NCI-H526 treated with DMSO at 0.1 percent for 48 hours (cell line): ENCODE measurements around the gene RPS23.

Experiments used
- DNase-seq: peaks from one replicate; lab custom pipeline; 2025; lab: John Stamatoyannopoulos, UW

Gene RPS23

DNA sequence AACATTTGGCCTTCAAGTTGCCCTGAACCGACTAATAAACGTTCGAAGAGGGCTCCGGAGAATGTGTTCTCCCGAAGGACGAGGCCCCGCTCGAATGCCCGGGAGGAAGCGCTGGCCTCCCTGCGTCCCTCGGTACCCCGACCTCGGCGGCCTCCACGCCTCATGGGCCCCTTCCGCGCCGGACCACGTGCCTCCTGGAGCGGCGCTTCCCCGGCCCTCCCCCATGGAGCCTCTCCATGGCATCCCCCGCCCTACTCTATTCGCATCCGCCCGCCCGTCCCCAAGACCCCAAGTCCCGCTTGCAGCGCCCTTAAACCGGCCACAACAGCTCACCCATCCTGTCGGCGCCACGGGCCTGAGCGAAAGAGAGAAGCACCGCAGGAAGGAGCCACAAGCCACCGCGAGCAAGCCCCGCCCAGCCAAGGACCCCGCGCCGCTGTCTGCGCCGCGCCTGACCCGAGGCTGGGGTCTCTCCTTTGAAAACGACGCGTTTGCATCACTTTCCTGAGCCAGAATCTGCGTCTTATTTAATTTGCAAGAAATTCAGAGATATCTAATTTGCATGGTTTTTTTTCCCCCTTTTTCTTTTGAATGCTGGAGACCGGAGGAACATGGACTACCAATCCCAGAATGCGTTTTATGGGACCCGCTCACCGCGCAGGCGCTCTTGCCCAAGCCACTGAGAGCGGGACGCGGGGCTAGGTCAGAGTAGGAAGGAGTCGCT is at the start of gene RPS23:
RPS23 (minus strand) TSS at position 368 of the 724 bp plus-strand sequence; CDS start at position 337, 31 bp downstream.
- peak; percentile 74 for DNase-seq

DNA sequence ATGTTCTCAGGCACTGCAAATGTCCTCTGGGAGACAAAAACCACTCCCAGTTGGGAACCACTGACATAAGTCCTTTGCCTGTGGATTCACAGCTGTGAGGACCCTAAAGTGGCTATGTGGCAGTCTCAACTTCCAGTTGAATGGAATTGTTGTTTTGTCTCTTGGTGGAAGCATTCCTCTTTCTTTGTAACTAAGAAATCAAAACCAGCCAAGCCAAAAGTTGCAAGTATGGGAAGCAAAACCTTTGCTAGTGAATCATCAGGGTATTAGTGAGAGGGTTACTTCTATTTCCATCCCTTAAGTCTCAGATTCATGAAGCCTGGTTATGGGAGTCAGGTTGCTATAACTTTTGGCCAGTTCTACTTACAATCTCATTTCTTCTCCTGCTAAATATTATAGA is 49.8 kb upstream of the RPS23 start:
- no peak for DNase-seq

DNA sequence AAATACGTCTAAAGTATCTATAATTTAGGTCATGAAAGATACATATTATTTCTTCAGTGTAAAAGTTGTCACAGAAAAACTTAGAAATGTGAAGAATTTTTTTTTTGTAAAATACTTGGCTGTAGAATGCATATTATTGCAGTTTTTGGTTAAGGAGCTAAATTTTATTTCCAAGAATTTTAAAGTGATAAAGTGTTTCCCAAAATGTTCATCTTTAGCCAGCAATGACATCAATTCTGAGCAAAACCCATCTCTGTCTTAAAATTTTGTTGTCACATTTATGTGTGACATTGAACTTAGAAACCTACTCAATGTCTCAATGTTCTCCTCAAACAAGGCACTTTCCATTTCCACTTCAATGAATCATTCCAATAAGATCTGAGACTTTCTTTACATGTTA is 47.8 kb upstream of the RPS23 start:
- DNase-seq, result no peak

DNA sequence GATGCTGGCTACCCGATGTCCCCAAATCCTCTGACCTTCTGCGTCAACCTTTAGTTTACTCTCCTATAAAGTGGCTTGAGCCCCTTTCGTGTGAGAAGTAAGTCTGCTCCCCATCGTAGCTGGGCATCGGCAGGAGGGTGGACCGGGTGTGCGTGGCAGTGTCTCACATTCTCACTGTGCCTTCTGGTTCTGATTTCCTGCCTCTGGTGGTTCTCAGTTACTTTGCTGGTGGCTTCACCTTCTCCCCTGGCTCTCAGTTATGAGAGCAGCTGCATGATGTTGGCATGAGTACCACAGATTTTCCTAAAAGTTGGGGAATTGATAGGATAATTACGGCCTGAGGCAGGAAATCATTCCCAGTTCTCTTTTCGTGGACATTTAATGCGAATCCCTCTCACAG is 47.0 kb upstream of the RPS23 start:
- DNase-seq, result no peak

DNA sequence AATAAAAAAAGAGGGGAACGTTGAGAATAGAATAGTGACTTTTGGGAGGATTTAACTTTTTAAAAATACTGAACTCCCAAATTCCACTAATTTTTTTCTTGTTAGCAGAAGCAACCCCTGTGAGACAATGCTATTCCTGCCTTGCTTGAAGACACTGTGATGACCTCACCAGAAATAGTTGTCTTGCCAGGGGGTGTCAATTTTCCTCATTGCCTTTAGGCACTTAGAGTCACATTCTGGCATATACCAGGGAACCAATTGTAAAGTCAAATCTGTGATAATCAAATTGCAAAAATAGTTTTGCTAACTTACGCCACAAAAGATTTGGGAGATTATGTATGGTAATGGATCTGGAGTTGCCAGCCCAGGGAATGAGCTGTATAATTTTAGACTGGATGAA is 42.8 kb upstream of the RPS23 start:
- no peak for DNase-seq

DNA sequence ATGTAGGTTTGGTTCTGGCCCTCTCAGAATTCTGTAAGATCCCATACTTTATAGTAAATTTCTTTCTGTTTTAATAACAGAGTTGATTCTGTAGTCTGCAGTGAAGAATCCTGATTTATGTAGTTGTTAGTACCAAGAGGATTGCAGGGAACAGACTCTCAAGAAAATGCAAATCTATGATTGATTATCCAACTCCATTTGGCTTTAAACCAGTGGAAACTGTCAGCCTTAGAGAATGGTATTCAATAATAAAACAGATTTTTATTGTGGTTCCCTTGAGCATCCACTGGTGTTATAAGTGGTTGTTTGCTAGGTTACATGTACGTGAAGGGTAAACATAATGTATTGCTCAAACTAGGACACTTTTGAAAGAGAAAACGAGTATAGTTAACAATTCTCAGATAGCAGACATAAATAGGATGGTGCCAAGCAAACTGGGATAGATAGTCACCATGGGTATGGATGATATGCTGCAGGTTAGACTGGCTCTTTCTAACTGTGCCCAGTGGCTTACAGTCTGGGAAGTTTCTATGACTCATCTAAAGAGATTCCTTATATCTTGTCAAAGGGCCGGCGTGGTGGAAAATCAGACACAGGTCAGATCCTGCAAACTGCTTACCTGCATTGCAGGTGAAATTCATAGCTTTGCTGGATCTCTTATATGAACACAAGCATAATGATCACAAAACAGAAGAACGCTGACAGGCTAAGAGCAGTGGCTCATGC is 41.7 kb upstream of the RPS23 start:
- no peak for DNase-seq

DNA sequence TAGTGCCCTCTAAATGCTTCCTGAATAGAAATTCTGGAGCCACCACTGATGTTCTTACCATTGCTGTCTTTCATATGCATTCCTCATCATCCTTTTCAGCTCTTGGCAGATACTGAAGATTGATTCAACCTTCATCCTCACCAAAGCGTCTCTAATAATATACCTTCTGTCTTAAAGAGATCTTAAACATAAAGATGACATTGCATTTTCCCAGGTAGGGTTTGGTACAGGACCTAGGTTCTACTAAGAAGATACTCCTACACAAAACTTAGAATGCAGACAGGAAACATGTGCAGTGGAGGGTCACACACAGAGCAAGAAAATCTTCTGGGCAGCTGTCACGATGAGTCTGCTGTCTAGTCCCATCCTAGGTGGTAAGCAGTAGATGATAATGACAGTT is 41.0 kb upstream of the RPS23 start:
- no peak for DNase-seq

DNA sequence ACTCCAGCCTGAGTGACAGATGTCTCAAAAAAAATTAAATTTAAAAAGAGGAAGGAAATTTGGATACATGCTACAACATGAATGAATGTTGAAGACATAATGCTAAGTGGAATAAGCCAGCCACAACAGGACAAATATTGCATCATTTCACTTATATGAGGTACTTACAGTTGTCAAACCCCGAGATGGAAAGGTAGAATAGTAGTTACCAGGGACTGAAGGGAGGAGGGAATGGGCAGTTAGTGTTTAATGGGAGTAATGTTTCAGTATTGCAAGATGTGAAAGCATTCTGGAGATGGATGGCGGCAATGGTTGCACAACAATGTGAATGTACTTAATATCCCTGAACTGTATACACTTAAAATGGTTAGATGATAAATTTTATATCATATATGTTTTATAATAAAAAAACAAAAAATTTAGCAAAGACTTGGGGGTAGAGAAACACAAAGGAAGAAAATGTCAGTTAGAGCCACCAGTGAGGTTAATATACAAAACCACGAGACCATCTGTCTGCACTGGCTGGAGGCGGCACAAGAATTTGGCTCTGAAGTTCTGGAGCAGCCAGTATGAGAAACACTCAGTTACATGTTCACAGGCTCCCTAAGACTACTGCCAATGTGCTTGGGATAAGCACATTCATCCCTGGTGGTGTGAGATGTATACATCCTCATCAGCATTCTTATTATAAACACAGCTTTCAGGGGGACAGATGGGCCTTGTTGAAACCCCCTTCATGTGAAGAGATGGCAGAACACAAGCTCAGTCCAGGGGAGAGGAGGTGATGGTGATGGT is 37.0 kb upstream of the RPS23 start:
- no peak for DNase-seq

DNA sequence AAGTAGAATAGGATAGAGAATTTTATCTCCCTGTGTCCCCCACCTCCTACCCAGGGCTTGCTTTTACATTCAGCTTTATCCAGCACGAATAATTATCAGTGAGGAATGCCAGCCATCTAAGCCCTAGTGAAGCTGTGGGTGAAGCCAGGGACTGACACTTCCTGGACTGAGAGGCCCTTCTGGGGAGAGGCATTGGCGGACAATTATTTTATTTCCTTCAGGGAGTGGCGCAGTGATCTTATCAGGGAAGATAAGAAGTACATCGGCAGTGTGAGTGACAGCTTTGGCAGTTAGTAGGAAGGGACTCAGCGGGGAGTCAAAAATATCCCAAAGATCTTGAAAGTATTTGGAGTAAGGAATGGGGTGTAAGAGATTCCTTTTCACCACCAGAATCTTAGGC is 34.9 kb upstream of the RPS23 start:
- no peak for DNase-seq

DNA sequence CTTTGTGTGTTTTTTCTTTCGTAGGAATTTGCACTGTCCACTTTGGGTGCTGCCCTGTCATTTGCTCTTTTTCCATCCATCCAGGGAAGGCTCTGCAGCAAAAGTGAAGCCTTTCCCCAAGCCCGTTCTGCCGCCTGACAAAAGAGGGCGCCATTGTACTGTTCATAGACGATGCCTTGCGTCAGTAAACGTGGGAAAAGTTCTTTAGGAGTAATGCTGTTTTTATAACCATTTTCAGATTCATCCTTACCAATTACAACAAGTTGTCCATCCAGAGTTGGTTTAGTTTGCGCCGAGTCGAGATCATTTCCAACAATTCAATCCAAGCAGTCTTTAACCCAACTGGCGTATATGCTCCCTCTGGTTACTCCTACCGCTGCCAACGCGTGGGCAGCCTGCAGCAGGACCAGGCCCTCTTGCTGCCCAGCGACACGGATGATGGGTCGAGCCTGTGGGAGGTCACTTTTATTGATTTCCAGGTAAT is 34.3 kb upstream of the RPS23 start:
- DNase-seq, result no peak

DNA sequence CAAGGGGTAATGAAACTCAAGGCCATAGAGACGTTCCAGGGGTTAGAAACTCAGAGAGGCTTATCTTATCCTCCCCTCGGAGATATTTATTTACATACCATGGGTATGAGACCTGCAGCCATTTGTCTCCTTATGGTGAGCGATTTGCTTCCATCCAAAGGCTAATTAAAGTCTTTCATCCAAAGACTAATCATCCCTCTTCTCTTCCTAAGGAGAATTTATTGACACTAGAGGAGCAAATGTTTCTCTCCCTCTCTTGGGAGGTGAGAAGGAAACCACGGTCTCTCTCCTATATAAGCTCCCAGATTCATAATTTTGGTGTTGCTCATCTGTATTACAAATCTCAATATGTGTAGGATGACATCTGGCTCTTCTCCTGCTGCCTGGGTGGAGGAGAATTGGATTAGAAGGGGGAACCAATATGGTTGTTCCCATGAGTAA is 31.0 kb upstream of the RPS23 start:
- DNase-seq, result no peak

DNA sequence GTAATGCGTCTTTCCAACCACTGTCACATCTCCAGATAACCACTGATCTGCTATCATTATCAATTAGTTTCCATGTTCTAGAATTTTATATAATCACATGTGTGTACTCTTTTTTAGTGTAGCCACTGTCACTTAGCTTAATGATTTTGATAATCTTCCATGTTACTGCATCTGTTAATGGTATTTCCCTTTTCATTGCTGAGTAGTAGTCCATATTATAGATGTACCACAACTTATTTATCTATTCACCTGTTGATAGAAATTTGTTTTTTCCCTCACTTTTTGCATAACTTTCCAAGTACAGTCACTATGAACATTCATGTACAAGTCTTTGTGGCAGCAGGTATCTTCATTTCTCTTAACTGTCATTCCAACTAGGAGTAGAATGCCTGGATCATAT is 30.3 kb upstream of the RPS23 start:
- no peak for DNase-seq

DNA sequence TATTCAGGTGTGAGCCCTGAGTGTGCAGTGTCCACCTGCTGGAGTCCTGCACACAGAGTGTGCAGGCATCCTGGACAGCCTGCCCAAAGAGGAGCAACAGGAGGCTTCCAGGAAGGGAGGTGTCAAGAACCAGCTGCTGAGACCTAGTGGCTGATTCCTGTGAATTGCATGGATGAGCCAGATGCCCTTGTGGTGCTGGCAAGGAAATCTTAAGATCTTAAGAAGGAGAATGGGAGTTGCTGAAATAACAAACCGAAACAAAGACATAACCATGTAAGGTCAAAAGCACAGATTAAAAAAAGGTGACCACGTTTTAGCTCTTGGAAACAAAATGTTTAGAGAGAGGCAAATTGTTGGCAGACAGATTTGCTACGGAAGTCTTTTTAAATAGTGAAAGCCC is 29.3 kb upstream of the RPS23 start:
- DNase-seq, result no peak

DNA sequence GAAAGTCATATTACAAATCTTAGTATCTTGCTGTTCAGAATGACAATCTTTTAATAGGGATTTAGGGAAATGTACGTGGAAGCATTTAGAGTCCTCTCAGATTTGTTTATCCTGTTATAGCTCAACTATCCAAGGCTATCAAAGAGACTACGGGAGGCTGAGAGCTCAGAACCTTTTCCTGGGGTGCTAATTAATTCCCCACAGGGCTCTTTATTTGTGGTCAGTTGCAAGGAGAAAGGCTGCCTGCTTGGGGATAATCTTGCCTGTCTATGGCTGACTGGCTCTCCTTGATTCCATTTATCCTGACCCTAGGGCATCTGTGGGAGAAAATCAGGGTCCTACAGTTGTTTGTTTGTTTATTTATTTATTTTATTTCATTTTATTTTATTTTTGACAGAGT is 28.0 kb upstream of the RPS23 start:
- no peak for DNase-seq

DNA sequence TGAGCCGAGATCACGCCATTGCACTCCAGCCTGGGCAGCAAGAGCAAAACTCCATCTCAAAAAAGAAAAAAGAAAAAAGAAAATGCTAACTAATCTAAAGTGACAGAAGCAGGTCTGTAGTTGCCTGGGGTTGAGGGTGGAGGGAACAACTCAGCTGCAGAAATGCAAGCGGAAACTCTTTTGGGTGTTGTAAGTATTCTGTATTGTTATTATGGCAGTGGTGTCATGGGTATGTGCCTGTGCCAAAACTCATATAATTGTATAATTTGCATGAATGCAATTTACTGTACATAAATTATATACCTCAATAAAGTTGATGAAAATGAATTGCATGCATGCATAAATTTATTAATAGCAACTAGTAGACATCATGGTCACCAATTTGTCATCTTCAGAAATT is 23.0 kb upstream of the RPS23 start:
- no peak for DNase-seq

DNA sequence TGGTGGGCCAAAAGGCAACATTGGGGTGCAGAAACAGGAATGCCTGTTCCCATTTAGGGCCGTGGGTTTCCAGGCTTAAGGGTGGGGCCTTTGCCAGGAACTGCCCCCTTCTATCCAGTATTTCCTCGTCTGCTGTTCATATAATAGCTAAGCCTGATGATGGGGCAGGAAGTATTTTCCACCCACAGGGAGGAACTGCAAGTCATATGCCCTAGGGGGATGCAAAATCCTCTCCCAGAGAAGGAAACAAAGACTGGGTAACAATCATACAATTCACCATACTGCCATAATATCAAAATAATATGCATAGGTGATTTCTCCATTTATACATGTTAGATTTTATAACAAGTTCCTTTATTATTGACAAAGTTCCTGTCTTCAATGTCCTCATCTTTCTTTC is 20.5 kb upstream of the RPS23 start:
- no peak for DNase-seq

DNA sequence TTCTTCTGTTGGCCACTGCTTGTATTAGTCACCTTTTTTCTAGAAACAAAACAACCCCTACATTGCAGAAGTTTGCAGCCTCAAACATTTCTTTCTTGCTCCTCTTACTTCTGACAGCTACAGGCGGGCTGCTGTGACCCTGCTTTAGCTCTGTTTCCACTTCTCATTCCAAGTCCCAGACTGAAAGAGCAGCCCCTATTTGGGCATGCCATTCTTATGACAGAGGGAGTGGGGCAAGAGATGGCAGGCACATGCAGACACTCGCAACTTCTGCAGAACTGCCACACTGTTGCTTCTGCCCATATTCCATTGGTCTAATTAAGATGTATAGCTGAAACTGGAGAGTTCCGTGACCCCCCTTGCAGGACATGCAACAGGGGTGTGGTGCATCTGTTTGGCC is 19.6 kb upstream of the RPS23 start:
- no peak for DNase-seq

DNA sequence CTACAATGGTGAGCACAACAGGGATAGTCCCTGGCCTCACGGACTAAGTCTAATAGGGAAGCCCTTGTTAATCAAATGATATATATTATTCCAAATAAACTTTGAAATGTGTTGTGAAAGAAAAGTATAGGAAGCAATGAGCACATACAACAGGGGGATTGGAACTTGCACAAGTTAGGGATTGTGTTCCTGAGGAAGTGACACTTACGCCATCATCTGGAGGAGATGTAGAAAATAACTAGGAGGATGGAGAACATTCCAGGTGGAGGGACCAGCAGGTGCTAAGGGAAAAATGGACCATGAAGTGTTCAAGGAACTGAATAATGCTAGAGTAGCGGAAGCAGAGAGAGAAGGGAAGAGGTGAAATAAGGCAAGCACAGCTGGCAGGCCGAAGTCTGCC is 18.8 kb upstream of the RPS23 start:
- no peak for DNase-seq

DNA sequence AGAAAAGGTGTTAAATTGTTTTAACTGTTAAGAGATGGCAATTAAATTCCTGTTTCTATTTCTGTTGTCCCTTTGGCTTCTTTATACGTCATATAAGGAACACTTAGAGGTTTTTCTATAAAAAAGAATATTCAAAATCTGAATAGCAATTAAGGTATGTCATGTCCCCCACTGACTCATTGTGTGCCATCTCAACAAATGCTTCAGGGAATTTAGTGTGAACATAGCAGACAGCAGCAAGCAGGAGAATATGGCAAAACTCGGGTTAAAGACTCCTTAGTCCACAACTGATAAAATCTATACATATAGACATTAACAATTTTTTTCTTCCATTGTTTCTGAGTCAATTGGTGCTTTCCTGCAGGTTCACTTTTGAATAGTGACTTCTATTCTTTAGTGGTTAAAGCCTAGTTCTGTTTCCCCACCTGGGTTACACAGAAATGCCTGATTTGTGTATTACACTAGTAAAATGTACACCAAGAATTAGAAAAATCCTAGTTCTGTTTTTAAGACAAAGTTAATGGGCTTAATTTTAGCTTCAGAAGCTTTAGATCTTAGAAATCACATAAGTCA is 17.9 kb upstream of the RPS23 start:
- DNase-seq, result no peak

DNA sequence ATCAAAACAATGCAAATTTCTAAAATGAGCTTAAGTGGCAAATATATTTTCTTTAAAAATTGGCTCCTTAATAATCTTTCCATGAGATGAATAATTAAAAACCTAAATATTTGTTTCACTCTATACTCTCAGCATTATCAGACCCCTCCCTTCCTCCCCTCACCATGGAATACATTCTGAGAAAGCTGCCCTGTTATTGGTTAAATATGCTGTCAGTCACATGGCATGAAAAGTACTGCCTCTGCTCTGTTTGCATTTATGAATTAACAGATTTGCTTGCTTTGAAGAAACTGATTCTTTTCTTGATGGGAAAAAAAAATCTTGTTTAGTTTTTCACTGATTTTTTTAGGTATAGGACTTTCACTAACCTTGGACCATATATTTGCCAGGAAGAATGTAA is 17.0 kb upstream of the RPS23 start:
- DNase-seq, result no peak

DNA sequence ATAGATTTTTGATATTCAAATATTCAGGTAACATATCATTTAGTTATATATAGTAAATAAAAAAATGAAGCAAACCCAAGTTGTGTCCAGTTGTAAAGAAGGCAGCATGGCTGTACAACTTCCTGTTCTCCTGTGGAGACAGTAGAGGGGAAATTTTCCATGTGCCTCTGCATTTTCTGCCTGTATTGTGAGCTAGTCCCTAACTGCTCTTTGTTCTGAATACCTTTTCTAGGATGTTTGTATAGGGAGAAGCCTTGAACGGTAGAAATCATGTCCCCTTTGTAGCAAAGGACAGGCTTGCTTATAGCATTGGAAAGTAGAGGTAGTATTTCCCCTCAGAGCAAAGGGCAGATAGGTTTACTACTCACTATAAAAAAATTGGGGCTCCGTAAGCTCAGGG is 13.3 kb upstream of the RPS23 start:
- no peak for DNase-seq

DNA sequence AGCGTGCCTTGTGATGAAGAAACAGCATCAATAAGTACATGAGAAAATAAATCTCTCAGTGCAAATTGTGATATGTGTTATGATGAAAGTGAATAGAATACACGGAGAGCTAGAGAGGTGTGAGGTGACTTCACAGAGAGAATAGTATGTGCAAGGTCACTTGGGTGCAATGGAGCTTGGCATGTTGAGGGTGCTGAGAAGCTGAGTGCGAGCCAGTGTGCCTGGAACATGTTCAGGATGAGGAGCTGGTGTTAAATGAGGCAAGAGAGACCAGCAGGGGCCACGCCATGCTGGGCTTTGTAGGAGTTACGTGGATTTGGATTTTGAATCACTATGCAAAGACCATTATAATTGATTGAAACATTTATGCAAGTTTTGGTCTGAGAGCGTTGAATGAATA is 12.8 kb upstream of the RPS23 start:
- DNase-seq, result no peak

DNA sequence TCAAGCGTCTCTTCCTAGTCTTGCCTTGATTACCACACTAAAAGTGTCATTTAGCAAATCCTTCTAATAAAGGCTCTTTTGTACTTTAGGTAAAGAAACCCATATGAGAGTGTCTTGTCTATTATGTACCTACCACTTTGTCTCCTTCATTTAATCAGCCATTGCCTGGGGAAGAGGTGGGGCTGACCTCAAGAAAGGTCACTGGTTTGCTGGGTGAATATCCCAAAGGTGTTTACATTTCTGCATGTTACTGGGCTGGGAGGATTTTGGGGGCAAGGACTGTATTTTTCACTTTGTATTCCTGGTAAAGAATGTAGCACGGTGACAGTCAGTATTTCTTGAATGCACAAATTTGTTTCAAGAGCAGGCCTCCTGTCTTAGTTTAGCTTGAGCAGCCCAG is 11.9 kb upstream of the RPS23 start:
- no peak for DNase-seq
